Left forelimb (tissue), 1 donor: ENCODE data around the gene CHRFAM7A.
"Not testable (repeated sequence)": the region's sequence is repeated elsewhere in the genome, so short reads cannot be mapped to it uniquely, and the experiment has no call there.

Experiments used
- DNase-seq: peaks from one replicate; pipeline ENCODE4 v3.0.0-alpha.2; 2018; ENCODE audit warnings: low spot score

CHRFAM7A gene

GRCh38 chr15:30392766-30393663, at the start of gene CHRFAM7A:
TSS of gene CHRFAM7A (minus strand) at chr15:30393540. CDS start at chr15:30383351, 10,189 bp downstream.
- not testable (repeated sequence) for DNase-seq

DNA sequence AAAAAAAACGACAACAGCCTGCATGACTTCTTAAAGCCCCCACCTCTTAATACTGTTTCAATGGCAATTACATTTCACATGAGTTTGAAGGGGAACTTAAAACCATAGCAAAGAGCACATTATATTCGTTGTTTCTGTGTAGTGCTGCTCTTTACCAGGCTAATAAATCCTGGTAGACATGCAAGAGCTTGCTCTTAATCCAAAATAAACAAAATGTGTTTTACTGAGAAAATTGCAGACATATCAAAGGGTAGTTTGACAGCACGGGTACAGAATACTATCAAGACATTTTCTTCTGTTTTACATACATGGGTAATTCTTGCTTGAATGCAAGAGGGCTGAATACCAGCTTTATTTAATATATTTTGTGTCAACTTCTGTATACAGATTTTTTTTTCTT, 45.0 kb upstream of the CHRFAM7A start:
- DNase-seq, result not testable (repeated sequence)

- DNase-seq, result not testable (repeated sequence)
Observed at GRCh38 chr15:30435878-30436277, 42.5 kb upstream of the CHRFAM7A start.

DNA sequence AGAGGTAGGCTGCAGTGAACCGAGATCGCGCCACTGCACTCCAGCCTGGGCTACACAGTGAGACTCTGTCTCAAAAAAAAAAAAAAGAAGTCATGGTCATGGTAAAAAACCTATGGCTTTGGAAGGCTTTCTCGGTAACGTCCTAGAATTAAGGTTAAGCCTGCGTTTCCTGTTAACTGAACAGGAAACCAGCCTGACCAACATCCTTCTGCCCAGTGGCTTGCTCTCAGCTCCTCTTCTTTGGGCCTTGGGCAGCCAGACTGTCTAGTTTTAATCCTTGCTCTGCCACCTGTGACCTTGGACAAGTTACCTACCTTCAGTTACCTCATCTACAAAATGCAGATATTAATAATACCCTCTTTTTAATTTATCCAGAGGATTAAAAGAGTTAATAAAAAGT, 27.4 kb upstream of the CHRFAM7A start:
- DNase-seq, result not testable (repeated sequence)

DNA sequence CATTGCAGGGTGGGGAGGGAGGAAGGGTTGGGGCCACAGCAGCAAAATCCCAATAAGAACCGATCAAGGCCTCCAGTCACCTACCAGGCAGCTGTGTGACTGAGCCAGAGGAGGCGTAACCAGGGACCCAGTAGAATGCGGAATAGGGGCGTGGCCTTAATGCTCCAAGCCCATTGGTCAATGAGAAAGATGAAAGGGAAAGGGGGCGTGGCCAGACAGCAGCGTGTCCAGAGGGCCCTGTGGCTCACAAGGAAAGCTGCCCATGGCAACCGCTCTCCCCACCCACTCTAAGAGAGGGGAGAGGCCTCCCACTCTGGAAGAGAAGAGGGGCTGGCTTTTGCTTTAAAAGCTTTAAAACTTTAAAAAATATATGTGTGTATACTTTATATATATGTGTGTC, 20.8 kb upstream of the CHRFAM7A start, which contains the start of gene GOLGA8R:
Gene GOLGA8R, minus strand, starts transcription at position 101 of the 400 bp plus-strand sequence. Its CDS starts 98 bp downstream, at position 3.
- not testable (repeated sequence) for DNase-seq

GRCh38 chr15:30407636-30408035, 14.3 kb upstream of the CHRFAM7A start:
- DNase-seq, result not testable (repeated sequence)

GRCh38 chr15:30398988-30399387, 5.6 kb upstream of the CHRFAM7A start:
- not testable (repeated sequence) for DNase-seq

DNA sequence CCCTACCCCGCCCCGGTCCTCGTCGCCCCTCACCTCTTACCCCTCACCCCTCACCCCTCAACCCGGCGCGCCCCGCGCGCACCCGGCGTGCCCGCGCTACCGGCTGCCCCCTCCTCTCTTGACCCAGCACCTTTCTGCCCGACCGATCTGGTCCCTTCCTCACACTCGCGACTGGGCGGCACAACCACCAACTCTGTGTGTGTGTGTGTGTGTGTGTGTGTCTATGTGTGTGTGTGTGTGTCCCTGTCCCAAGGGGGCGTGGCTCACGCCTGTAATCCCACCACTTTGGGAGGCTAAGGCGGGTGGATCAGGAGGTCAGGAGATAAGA, 288 bp upstream of the CHRFAM7A start:
- DNase-seq, result not testable (repeated sequence)

- not testable (repeated sequence) for DNase-seq
Observed at GRCh38 chr15:30386318-30386887, 6.9 kb downstream of the CHRFAM7A start.

DNA sequence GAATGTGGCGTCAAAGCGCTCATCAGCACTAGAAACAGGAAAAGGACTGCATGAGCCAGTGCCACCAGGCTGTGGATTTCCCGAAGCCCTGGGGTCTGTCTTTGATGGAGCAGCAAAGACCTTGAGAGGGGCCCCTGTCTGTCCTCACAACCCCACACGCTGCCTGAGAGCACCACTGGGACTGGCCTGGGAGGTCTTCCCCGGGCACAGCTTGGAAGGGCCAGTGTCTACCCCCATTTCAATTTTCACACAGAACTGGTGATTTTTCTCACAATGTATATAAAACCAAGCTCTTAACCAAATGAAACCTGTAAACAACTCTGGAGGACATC, 16.3 kb downstream of the CHRFAM7A start:
- not testable (repeated sequence) for DNase-seq

DNA sequence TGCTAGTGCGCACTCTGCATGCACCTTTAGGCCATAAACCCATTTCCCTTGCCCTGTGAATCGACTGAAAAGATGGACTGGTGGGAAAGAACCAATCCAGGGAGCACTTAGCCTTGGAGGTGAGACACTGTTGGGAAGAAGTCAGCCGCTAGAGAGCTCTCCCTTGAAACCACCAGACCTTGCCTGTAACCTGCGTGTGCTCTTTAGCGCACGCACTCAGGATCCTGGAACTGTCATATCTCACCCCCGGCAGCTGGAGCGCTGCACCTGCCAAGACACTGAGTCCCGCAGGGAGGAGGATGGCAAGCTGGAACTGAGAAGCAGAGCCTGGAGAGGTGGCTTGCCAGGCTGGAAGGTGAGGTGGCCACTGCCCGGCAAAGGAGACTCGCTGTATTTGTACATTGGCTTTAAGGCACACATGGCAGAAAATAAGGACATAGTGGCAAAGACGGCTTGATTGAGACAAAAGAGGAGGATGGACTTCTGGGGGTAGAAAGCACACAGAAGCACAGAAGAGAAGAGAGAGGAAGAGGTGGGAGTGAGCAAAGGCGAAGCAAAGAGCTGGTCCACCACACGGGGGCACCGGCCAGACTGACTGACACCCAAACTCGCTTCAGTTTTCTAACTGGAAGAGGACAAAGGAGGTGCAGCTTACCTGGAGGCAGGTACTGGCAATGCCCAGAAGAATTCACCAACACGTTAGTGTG, 16.8 kb downstream of the CHRFAM7A start:
- DNase-seq, result not testable (repeated sequence)

DNA sequence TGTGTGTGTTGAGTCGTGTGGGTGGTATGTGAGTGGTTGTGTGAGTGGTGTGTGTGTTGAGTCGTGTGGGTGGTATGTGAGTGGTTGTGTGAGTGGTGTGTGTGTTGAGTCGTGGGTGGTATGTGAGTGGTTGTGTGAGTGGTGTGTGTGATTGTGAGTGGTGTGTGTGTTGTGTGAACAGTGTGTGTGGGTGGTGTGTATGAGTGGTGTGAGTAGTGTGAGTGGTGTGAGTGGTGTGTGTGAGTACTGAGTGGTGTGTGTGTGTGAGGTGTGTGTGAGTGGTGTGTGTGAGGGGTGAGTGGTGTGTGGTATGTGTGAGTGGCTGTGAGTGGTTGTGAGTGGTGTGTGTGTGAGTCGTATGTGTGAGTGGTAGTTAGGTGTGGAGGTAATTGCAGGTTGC, 17.5 kb downstream of the CHRFAM7A start:
- DNase-seq, result peak; percentile 22

- DNase-seq, result not testable (repeated sequence)
Observed at GRCh38 chr15:30374862-30375261, 18.5 kb downstream of the CHRFAM7A start.

DNA sequence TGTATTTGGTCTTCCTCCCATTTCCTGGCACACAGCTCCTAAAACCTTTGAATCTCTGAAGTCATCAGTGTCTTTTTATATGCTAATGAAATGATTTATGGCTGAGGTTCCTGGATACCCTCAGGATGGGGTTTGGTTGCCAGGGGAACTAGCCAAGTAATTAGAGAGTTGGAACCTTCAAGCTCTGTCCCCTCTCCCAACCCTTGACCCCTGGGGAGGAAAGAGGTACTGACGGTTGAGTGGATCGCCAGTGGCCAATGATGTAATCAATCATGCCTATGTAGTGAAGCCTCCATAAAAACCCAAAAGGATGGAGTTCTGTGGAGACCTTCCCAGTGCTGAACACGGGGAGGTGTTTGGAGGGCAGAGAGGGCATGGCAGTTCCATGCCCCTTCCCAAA, 25.1 kb downstream of the CHRFAM7A start:
- DNase-seq, result not testable (repeated sequence)

- DNase-seq, result not testable (repeated sequence)
Observed at GRCh38 chr15:30367246-30367645, 26.1 kb downstream of the CHRFAM7A start.

DNA sequence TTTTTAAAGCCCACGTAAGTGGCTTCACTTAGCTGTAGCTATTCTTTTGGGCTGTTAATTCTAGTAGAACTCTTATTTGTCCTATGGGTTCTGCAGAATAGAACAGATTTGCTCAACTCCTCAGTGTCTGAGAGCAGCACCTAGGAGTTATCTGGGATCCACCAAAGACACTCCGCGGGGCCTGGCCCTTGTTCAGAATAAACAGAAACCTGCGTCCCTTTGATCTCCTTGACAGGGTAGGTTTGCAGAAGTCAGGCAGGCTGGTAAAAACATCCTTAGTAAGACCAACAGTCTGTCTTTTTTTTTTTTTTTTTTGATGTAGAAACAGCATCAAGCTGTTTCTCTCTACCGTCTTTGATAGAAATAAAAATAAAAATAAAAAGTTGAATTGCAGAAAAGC, 31.9 kb downstream of the CHRFAM7A start:
- DNase-seq, result not testable (repeated sequence)

- not testable (repeated sequence) for DNase-seq
Observed at GRCh38 chr15:30360990-30361389, 32.4 kb downstream of the CHRFAM7A start.

DNA sequence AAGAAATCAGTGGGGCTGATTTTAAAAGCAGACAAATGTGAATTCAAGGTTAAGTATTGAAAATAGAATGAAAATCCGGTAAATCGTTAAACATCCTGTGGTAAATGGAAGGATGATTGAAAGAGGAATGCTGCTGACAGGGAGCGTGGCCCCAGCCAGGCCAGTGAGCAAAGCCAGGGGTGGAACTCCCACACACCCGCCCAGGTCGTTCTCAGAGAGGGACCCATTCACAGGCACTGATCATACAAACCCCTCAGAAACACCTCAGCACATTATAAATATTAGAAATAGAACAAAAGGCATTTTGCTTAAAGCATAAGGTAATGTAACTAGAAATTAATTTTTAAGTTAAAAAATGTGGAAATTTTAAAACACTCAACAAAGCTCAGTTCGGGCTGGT, 38.3 kb downstream of the CHRFAM7A start:
- not testable (repeated sequence) for DNase-seq

DNA sequence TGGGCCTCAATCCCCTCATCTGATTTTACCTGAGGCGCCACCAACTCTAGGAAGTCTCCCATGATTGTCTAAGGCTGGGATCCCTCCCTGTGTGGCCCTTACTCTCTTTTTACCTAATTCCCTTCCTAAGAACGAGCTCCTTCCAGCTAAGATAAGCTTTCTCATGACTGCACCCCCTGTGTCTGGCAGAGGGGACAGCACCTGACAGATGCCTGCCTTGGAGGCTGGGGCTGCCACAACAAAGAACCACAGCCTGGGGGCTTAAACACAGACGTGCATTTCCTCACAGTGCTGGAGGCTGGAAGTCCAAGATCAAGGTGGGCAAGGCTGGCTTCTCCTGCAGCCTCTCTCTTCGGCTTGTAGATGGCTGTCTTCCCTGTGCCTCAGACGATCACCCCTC, 43.5 kb downstream of the CHRFAM7A start:
- DNase-seq, result not testable (repeated sequence)

DNA sequence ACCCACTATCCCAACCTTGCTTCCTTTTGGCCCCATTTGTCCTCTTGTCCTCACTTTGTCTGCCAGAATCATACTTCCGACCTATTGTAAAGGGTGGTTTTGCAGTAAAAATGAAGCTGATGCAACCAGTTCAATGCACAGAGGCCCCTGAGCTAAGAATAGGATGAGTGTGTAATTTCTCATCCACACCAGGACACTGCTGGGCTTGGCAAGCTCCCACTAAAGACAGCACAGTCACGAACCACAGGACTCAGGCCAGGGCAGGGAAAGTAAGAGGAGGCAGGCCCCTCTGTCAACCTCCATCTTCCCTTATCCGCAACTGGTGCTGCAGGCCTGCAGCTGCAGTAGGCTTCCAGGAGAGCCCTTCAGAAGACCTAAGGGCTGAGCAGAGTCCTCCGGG, 56.8 kb downstream of the CHRFAM7A start:
- not testable (repeated sequence) for DNase-seq

GRCh38 chr15:30334152-30334551, 59.2 kb downstream of the CHRFAM7A start:
- not testable (repeated sequence) for DNase-seq

- peak; percentile 53 for DNase-seq
Observed at GRCh38 chr15:30326145-30326544, 67.2 kb downstream of the CHRFAM7A start.

- DNase-seq, result not testable (repeated sequence)
Observed at GRCh38 chr15:30321063-30321462, 72.3 kb downstream of the CHRFAM7A start.
